ENCODE data around the gene FLII.

DNA sequence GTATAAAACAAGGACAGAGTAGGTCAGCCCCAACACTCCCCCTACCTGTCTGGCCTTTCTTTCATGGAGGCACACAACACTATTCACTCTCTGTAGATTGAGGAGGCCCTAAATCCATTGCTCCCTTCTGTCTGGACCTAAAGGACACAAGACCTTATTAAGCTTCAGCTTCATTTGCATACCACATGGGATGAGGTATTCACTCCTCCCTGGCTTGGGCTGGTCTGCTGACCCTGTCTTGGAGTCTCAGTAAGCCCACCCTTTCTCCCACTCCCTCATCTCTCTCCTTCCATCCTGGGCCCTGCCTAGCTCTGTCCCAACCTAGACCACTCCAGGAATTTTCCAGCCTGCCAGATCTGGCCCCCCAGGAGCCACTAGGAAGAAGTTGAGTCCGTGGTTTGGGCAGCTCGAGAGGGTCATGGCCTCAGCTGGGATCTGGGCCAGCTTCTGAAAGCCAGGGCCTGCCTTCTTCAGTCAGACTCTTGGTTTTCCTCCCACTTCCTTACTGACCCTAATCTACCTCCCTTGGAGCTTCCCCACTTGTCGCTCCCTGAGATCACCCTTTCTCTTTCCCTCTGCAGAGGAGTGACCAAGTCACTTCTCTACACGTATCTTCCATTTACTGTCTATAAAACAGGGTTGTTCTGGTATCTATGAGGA is 39.7 kb downstream of the FLII start:
- no peak for TF ChIP-seq POLR2A (IDR thresholded peaks at IDR 0.05)
- TF ChIP-seq CTCF (IDR thresholded peaks at IDR 0.05): no peak
- TF ChIP-seq EP300 (IDR thresholded peaks at IDR 0.05; ENCODE audit: low read depth): no peak
- no peak for TF ChIP-seq POLR2AphosphoS5 (IDR thresholded peaks at IDR 0.05)

Data from transverse colon (tissue), 4 donors.